Measurements from ENCODE around the gene IFNA6.

GRCh38 chr9:21326526-21327139 is 24.1 kb downstream of the IFNA6 start:
- peak in 3 of 4 experiments; percentile 54 to 69 (median 59) for TF ChIP-seq CTCF (IDR thresholded peaks at IDR 0.05)
- TF ChIP-seq POLR2A (IDR thresholded peaks at IDR 0.05): no peak
- TF ChIP-seq POLR2AphosphoS5 (IDR thresholded peaks at IDR 0.05): no peak

All from prostate gland (tissue), 2 donors.